ENCODE measurements around the gene CEP97. TPM values are rescaled to one million over a fixed set of nuclear protein-coding genes. Genes with fewer than 3 reads are reported as not detected.

The CEP97 gene
- total and polyA plus RNA-seq, 8 donors, result 0.31 to 19.6 (median 3.5) TPM

DNA sequence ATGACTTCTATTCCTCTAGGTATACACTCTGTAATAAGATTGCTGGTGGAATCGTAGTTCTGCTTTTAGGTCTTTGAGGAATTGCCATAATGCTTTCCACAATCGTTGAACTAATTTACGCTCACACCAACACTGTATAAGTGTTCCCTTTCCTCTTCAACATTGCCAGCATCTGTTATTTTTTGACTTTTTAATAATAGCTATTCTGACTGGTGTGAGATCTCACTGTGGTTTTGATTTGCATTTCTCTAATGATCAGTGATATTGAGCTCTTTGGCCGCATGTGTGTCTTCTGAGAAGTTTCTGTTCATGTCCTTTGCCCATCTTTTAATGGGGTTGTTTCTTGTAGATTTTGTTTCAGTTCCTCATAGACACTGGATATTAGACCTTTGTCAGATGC lies 67.4 kb downstream of the CEP97 start:
- Histone ChIP-seq H3K4me3 (no peak overlapping the region), H3K9me3 (peaks cover 0 to 6% (median 0%) of the 10 kb centered on the region in 4 donors), H3K27ac (no peak overlapping the region), H3K36me3 (peaks cover 8 to 84% (median 64%) of the 10 kb centered on the region in 4 donors), H3K27me3 (no peaks in the 10 kb centered on the region), H3K4me1 (no peaks in the 10 kb centered on the region)
- no peak for DNase-seq
- WGBS, 5 donors, result 91 to 94% (median 93%) methylated on average over 4 of the region's 4 CpGs
- TF ChIP-seq EP300 (IDR thresholded peaks at IDR 0.05), result no peak
- TF ChIP-seq POLR2AphosphoS5 (IDR thresholded peaks at IDR 0.05), result no peak
- no peak for TF ChIP-seq POLR2A (IDR thresholded peaks at IDR 0.05)
- TF ChIP-seq, protein P1, sequence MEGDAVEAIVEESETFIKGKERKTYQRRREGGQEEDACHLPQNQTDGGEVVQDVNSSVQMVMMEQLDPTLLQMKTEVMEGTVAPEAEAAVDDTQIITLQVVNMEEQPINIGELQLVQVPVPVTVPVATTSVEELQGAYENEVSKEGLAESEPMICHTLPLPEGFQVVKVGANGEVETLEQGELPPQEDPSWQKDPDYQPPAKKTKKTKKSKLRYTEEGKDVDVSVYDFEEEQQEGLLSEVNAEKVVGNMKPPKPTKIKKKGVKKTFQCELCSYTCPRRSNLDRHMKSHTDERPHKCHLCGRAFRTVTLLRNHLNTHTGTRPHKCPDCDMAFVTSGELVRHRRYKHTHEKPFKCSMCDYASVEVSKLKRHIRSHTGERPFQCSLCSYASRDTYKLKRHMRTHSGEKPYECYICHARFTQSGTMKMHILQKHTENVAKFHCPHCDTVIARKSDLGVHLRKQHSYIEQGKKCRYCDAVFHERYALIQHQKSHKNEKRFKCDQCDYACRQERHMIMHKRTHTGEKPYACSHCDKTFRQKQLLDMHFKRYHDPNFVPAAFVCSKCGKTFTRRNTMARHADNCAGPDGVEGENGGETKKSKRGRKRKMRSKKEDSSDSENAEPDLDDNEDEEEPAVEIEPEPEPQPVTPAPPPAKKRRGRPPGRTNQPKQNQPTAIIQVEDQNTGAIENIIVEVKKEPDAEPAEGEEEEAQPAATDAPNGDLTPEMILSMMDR (IDR thresholded peaks at IDR 0.05), result no peak
- intact Hi-C loops (cut with DNase I; ENCODE audit: low total_unique reads), result no loop called here

DNA sequence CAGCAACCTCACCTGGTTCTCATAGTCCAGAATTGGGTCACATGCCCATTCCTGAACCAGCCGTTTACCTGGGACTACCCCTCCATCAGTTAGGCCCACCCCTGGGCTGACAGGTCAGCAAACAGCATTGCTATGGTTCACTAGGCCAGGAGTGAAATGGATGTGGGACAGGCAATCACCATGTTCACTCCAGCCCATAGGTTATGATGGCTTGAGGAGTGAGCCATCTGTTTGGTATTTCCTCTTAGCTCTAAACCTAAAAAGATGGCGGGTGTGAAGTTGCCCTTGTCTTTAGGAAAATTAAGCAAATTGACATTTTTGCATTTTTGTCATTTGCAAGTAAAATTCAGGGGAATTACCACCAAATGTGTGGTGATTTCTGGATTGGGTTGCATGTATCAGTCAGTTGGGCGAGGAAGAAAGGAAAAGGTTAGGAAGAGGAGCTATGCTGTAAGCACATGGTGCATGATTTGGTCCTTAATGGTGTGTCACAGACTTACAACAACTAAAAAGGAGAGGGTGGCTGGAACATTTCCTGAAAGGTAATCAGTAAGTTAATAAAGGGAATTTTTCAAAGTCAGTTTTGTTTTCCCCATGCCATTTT lies 71.8 kb downstream of the CEP97 start:
- Histone ChIP-seq H3K36me3 (peaks cover 0 to 60% (median 34%) of the 10 kb centered on the region in 4 donors), H3K4me1 (no peaks in the 10 kb centered on the region), H3K27ac (no peak overlapping the region), H3K27me3 (no peaks in the 10 kb centered on the region), H3K9me3 (peaks cover 0 to 6% (median 0%) of the 10 kb centered on the region in 4 donors), H3K4me3 (no peak overlapping the region)
- no peak for DNase-seq
- intact Hi-C loops (cut with DNase I; ENCODE audit: low total_unique reads), result no loop called here
- 87 to 96% (median 91%) methylated on average over 3 of the region's 3 CpGs for WGBS, 5 donors
- TF ChIP-seq POLR2A (IDR thresholded peaks at IDR 0.05) (no peak), POLR2AphosphoS5 (IDR thresholded peaks at IDR 0.05) (no peak), EP300 (IDR thresholded peaks at IDR 0.05) (no peak)
- TF ChIP-seq, protein P1 (IDR thresholded peaks at IDR 0.05), result no peak

DNA sequence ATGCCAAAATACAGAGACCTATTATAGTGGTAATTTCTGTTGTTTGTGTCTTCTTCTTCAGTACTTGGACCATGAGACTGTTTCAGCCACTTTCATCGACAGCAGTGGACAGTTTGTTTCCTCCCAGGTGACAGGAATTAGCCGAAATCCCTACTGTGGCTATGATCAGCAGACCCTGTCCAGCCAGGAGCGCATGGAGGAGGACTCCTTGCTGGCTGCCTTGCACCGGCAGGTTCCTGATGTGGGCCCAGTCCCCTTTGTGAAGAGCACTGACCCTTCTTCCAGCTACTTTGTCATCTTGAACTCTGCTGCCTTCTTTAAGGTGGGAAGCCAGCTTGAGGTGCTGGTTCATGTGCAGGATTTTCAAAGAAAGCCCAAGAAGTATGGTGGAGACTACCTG lies 76.8 kb downstream of the CEP97 start:
- H3K36me3 ChIP-seq, result peaks cover 0 to 49% (median 18%) of the 10 kb centered on the region in 4 donors
- H3K9me3 ChIP-seq, result no peaks in the 10 kb centered on the region
- no peak for DNase-seq
- peaks cover 0 to 11% (median 0%) of the 10 kb centered on the region in 4 donors for H3K4me1 ChIP-seq
- WGBS, 5 donors, result 75 to 97% (median 89%) methylated on average over 4 of the region's 4 CpGs
- H3K27me3 ChIP-seq, result no peaks in the 10 kb centered on the region
- H3K4me3 ChIP-seq, result no peak overlapping the region
- intact Hi-C loops (cut with DNase I; ENCODE audit: low total_unique reads), result loop anchor here (10.0 kb wide), 1 partner anchor 734 kb away; no protein-coding TSS in a partner anchor
- TF ChIP-seq POLR2A (IDR thresholded peaks at IDR 0.05) (no peak), EP300 (IDR thresholded peaks at IDR 0.05) (no peak), POLR2AphosphoS5 (IDR thresholded peaks at IDR 0.05) (no peak)
- TF ChIP-seq, protein P1 (IDR thresholded peaks at IDR 0.05), result no peak
- H3K27ac ChIP-seq, result no peak overlapping the region

DNA sequence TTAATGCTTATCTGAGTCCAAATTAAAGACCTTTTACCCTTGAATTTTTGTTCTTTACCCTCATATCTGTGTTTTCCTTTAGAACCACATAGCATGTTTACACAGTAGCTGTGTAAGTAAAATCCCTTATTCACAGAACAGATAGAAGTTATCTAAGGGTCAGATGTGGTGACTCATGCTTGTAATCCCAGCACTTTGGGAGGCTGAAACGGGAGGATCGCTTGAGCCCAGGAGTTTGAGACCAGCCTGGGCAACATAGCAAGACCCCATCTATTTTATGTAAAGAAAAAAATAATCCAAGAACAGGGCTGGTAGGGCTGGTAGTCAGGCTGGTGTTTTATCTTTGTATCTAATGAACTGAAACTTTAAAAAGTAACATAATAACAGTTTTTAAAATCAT lies 77.8 kb downstream of the CEP97 start:
- no peak overlapping the region for H3K4me3 ChIP-seq
- intact Hi-C loops (cut with DNase I; ENCODE audit: low total_unique reads), result loop anchor here (10.0 kb wide), 1 partner anchor 733 kb away; no protein-coding TSS in a partner anchor
- H3K27me3 ChIP-seq, result no peaks in the 10 kb centered on the region
- no peak overlapping the region for H3K27ac ChIP-seq
- peaks cover 0 to 47% (median 17%) of the 10 kb centered on the region in 4 donors for H3K36me3 ChIP-seq
- TF ChIP-seq, protein P1 (IDR thresholded peaks at IDR 0.05), result no peak
- TF ChIP-seq POLR2AphosphoS5 (IDR thresholded peaks at IDR 0.05), result no peak
- no peak for TF ChIP-seq POLR2A (IDR thresholded peaks at IDR 0.05)
- no peak for TF ChIP-seq EP300 (IDR thresholded peaks at IDR 0.05)
- WGBS, 5 donors, result 39 to 60% (median 45%) methylated on average over 2 of the region's 2 CpGs
- H3K4me1 ChIP-seq, result peaks cover 0 to 11% (median 0%) of the 10 kb centered on the region in 4 donors
- no peaks in the 10 kb centered on the region for H3K9me3 ChIP-seq
- no peak for DNase-seq
